Osteoblast (primary cell): ENCODE data around the gene UCK1. TPM values are rescaled to one million over a fixed set of nuclear protein-coding genes. Genes with fewer than 3 reads are reported as not detected.
A peak's percentile ranks its signal among the peaks of the same experiment; 100 is the strongest.

Source experiments
- DNase-seq: peaks from one replicate; pipeline ENCODE4 v3.0.0; 2011; ENCODE audit warnings: low spot score, mixed read lengths; ENCODE audit not compliant: insufficient read length; ENCODE audit errors: missing footprints
- H2AFZ ChIP-seq: 2 replicates; pipeline ENCODE4 v1.6.0; 2011; ENCODE audit warnings: mild to moderate bottlenecking, low read length
- H3K27ac ChIP-seq: 2 replicates; pipeline ENCODE4 v1.5.1; 2011; ENCODE audit warnings: mild to moderate bottlenecking, low read depth, low read length, moderate library complexity
- H3K27me3 ChIP-seq: 2 replicates; pipeline ENCODE4 v1.6.0; 2012; ENCODE audit warnings: mild to moderate bottlenecking, control low read depth, inconsistent platforms, low read length, moderate library complexity; ENCODE audit not compliant: insufficient read depth
- H3K36me3 ChIP-seq: 2 replicates; pipeline ENCODE4 v1.5.1; 2011; ENCODE audit warnings: mild to moderate bottlenecking, low read length, control low read depth, moderate library complexity; ENCODE audit not compliant: insufficient read depth
- H3K4me1 ChIP-seq: 2 replicates; pipeline ENCODE4 v1.5.1; 2011; ENCODE audit warnings: mild to moderate bottlenecking, low read length, control low read depth, moderate library complexity; ENCODE audit not compliant: insufficient read depth
- H3K4me2 ChIP-seq: 2 replicates; pipeline ENCODE4 v1.6.0; 2011; ENCODE audit warnings: mild to moderate bottlenecking, low read length; ENCODE audit not compliant: insufficient read depth
- H3K4me3 ChIP-seq: fragments of 200-600 bp; sonication (generic); 3 replicates; pipeline ENCODE4 v1.5.1; 2012; ENCODE audit warnings: mild to moderate bottlenecking, low read length, inconsistent platforms; ENCODE audit not compliant: insufficient read depth
- H3K79me2 ChIP-seq: 2 replicates; pipeline ENCODE4 v1.6.0; 2012; ENCODE audit warnings: mild to moderate bottlenecking, low read length, control low read depth, inconsistent platforms; ENCODE audit not compliant: insufficient read depth
- H3K9me3 ChIP-seq: 2 replicates; pipeline ENCODE4 v1.5.1; 2011; ENCODE audit warnings: low read depth, low read length, control low read depth
- H4K20me1 ChIP-seq: 2 replicates; pipeline ENCODE4 v1.6.0; 2012; ENCODE audit warnings: mild to moderate bottlenecking, low read length, control low read depth; ENCODE audit not compliant: insufficient read depth
- CTCF ChIP-seq: IDR thresholded peaks from 2 replicates; pipeline ENCODE4 v1.5.1; 2011; ENCODE audit warnings: mild to moderate bottlenecking, low read depth, low read length, moderate library complexity; ENCODE audit errors: extremely low read depth
- total RNA-seq: library from RNA; depleted of rRNA; stranded (reverse); fragments of >200 nt; gene quantifications from 2 replicates; pipeline ENCODE4 v1.2.3, GENCODE V29; 2012

Gene UCK1
- total RNA-seq, 1 donor, result 19.5 TPM

GRCh38 chr9:131557855-131558548, 26.9 kb upstream of the UCK1 start:
- DNase-seq, result peak; percentile 32
- Histone ChIP-seq H3K79me2 (no peaks in the 10 kb centered on the region), H2AFZ (no peak overlapping the region), H3K9me3 (peaks cover 2% of the 10 kb centered on the region), H3K27ac (no peak overlapping the region), H4K20me1 (no peaks in the 10 kb centered on the region), H3K4me2 (no peak overlapping the region), H3K4me1 (peaks cover 4% of the 10 kb centered on the region), H3K27me3 (peaks cover 26% of the 10 kb centered on the region), H3K36me3 (no peaks in the 10 kb centered on the region), H3K4me3 (no peak overlapping the region)
- TF ChIP-seq CTCF, result no peak

- H3K36me3 ChIP-seq, result no peaks in the 10 kb centered on the region
- no peaks in the 10 kb centered on the region for H3K79me2 ChIP-seq
- no peaks in the 10 kb centered on the region for H4K20me1 ChIP-seq
- H3K4me3 ChIP-seq, result no peak overlapping the region
- no peak overlapping the region for H3K27ac ChIP-seq
- peak; percentile 55 for DNase-seq
- H3K9me3 ChIP-seq, result peaks cover 2% of the 10 kb centered on the region
- peaks cover 29% of the 10 kb centered on the region for H3K27me3 ChIP-seq
- H2AFZ ChIP-seq, result no peak overlapping the region
- no peaks in the 10 kb centered on the region for H3K4me1 ChIP-seq
- no peak for TF ChIP-seq CTCF
- H3K4me2 ChIP-seq, result no peak overlapping the region
These were observed 25.0 kb upstream of the UCK1 start for GRCh38 chr9:131555841-131556673.

GRCh38 chr9:131554843-131555351, 23.8 kb upstream of the UCK1 start:
- no peak overlapping the region for H2AFZ ChIP-seq
- H3K79me2 ChIP-seq, result no peaks in the 10 kb centered on the region
- DNase-seq, result peak; percentile 71
- no peak overlapping the region for H3K4me3 ChIP-seq
- H3K4me2 ChIP-seq, result no peak overlapping the region
- H3K27ac ChIP-seq, result no peak overlapping the region
- no peaks in the 10 kb centered on the region for H3K4me1 ChIP-seq
- H4K20me1 ChIP-seq, result no peaks in the 10 kb centered on the region
- peaks cover 2% of the 10 kb centered on the region for H3K9me3 ChIP-seq
- no peaks in the 10 kb centered on the region for H3K36me3 ChIP-seq
- H3K27me3 ChIP-seq, result peaks cover 35% of the 10 kb centered on the region
- TF ChIP-seq CTCF, result no peak
